PC-3 (cell line): ENCODE measurements around the gene SLC25A12.

Experiments
- EZH2 ChIP-seq: fragments of 300-600 bp; sonication (generic); IDR thresholded peaks from one replicate; pipeline ENCODE4 v1.6.1; 2017; ENCODE audit warnings: antibody characterized with exemption, mild to moderate bottlenecking, low read length; ENCODE audit not compliant: unreplicated experiment
- EZH2phosphoT487 ChIP-seq: fragments of 300-600 bp; sonication (generic); IDR thresholded peaks from 2 replicates; pipeline ENCODE4 v1.6.1; 2018; ENCODE audit warnings: mild to moderate bottlenecking, antibody characterized with exemption, low read length, borderline replicate concordance
- TF ChIP-seq, protein P1 (sequence below): fragments of 300-600 bp; sonication (generic); conservative IDR thresholded peaks from 2 replicates; pipeline ENCODE4 v1.5.1; 2017; ENCODE audit warnings: antibody characterized with exemption, low read depth, mild to moderate bottlenecking, low read length

- TF ChIP-seq, protein P1, sequence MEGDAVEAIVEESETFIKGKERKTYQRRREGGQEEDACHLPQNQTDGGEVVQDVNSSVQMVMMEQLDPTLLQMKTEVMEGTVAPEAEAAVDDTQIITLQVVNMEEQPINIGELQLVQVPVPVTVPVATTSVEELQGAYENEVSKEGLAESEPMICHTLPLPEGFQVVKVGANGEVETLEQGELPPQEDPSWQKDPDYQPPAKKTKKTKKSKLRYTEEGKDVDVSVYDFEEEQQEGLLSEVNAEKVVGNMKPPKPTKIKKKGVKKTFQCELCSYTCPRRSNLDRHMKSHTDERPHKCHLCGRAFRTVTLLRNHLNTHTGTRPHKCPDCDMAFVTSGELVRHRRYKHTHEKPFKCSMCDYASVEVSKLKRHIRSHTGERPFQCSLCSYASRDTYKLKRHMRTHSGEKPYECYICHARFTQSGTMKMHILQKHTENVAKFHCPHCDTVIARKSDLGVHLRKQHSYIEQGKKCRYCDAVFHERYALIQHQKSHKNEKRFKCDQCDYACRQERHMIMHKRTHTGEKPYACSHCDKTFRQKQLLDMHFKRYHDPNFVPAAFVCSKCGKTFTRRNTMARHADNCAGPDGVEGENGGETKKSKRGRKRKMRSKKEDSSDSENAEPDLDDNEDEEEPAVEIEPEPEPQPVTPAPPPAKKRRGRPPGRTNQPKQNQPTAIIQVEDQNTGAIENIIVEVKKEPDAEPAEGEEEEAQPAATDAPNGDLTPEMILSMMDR: no peak
- TF ChIP-seq EZH2: no peak
- no peak for TF ChIP-seq EZH2phosphoT487
Observed at GRCh38 chr2:171787333-171788072, 106.5 kb downstream of the SLC25A12 start.
